Liver (tissue), 3 donors: ENCODE results near the gene GAB2.

Experiments
- EGR1 ChIP-seq, 2 donors: IDR thresholded peaks; 2 replicates each; pipeline ENCODE4 v1.6.1; 2016 to 2018; ENCODE audit warnings: antibody characterized with exemption in 2 of 2, low read depth in 2 of 2
- GABPA ChIP-seq, 2 donors: IDR thresholded peaks in 1 of 2; conservative IDR thresholded peaks in 1 of 2; 2 replicates each; pipeline ENCODE4 v1.6.1; 2016; ENCODE audit warnings: antibody characterized with exemption in 2 of 2, mild to moderate bottlenecking in 1 of 2, moderate library complexity in 1 of 2
- HNF4G ChIP-seq: IDR thresholded peaks from 2 replicates; pipeline ENCODE4 v1.6.1; 2016; ENCODE audit warnings: antibody characterized with exemption
- RAD21 ChIP-seq, 2 donors: IDR thresholded peaks; 2 replicates each; pipeline ENCODE4 v1.6.1; 2016; ENCODE audit warnings: antibody characterized with exemption in 2 of 2, mild to moderate bottlenecking in 2 of 2
- RXRA ChIP-seq, 2 donors: IDR thresholded peaks; 2 replicates each; pipeline ENCODE4 v1.6.1; 2017 to 2018; ENCODE audit warnings: antibody characterized with exemption in 2 of 2, mild to moderate bottlenecking in 1 of 2
- SP1 ChIP-seq: IDR thresholded peaks from 2 replicates; pipeline ENCODE4 v1.6.1; 2018; ENCODE audit warnings: antibody characterized with exemption, mild to moderate bottlenecking
- TAF1 ChIP-seq: conservative IDR thresholded peaks from 2 replicates; pipeline ENCODE4 v1.6.1; 2016; ENCODE audit warnings: antibody characterized with exemption, mild to moderate bottlenecking
- YY1 ChIP-seq: IDR thresholded peaks from 2 replicates; pipeline ENCODE4 v1.6.1; 2016; ENCODE audit warnings: antibody characterized with exemption, mild to moderate bottlenecking
- TF ChIP-seq, protein P1 (sequence below): IDR thresholded peaks from 2 replicates; pipeline ENCODE4 v1.6.1; 2016; ENCODE audit warnings: antibody characterized with exemption
- TF ChIP-seq, protein P2 (sequence below): fragments of 150-350 bp; IDR thresholded peaks from 2 replicates; pipeline ENCODE4 v1.5.1; 2017; ENCODE audit warnings: improper control_type of control experiment, low read depth, low read length; ENCODE audit not compliant: missing input control
- TF ChIP-seq, protein P3 (sequence below): IDR thresholded peaks from 2 replicates; pipeline ENCODE4 v1.6.1; 2016; ENCODE audit warnings: antibody characterized with exemption
- TF ChIP-seq, protein P4 (sequence below): IDR thresholded peaks from 2 replicates; pipeline ENCODE4 v1.6.1; 2016; ENCODE audit warnings: antibody characterized with exemption, mild to moderate bottlenecking
- TF ChIP-seq, protein P5 (sequence below): IDR thresholded peaks from 2 replicates; pipeline ENCODE4 v1.6.1; 2016; ENCODE audit warnings: antibody characterized with exemption
- donor health status: healthy.
- donor health status: healthy.

DNA sequence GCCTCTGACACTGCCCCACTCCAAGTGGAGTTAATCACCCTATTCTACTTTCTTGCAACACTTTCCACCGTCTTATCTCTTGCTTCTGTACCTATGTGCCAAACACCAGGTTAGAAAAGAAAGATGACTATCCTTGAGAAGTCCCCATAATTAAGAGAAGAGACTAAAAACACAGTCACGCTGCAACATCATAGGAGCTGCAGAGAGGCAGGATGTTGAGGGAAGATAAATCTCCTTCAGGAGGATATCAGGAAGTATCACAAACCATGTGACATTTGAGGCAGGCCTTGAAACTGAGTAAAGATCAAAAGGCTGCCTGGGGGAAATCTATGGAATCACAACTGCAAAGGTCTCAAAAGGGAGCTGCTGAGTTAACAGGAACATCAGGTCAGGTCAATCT, 24.8 kb downstream of the GAB2 start:
- TF ChIP-seq, protein P1, sequence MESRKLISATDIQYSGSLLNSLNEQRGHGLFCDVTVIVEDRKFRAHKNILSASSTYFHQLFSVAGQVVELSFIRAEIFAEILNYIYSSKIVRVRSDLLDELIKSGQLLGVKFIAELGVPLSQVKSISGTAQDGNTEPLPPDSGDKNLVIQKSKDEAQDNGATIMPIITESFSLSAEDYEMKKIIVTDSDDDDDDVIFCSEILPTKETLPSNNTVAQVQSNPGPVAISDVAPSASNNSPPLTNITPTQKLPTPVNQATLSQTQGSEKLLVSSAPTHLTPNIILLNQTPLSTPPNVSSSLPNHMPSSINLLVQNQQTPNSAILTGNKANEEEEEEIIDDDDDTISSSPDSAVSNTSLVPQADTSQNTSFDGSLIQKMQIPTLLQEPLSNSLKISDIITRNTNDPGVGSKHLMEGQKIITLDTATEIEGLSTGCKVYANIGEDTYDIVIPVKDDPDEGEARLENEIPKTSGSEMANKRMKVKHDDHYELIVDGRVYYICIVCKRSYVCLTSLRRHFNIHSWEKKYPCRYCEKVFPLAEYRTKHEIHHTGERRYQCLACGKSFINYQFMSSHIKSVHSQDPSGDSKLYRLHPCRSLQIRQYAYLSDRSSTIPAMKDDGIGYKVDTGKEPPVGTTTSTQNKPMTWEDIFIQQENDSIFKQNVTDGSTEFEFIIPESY = no peak
- TF ChIP-seq, protein P2, sequence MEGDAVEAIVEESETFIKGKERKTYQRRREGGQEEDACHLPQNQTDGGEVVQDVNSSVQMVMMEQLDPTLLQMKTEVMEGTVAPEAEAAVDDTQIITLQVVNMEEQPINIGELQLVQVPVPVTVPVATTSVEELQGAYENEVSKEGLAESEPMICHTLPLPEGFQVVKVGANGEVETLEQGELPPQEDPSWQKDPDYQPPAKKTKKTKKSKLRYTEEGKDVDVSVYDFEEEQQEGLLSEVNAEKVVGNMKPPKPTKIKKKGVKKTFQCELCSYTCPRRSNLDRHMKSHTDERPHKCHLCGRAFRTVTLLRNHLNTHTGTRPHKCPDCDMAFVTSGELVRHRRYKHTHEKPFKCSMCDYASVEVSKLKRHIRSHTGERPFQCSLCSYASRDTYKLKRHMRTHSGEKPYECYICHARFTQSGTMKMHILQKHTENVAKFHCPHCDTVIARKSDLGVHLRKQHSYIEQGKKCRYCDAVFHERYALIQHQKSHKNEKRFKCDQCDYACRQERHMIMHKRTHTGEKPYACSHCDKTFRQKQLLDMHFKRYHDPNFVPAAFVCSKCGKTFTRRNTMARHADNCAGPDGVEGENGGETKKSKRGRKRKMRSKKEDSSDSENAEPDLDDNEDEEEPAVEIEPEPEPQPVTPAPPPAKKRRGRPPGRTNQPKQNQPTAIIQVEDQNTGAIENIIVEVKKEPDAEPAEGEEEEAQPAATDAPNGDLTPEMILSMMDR = no peak
- TF ChIP-seq, protein P3, sequence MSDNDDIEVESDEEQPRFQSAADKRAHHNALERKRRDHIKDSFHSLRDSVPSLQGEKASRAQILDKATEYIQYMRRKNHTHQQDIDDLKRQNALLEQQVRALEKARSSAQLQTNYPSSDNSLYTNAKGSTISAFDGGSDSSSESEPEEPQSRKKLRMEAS = no peak
- TF ChIP-seq HNF4G = no peak
- no peak for TF ChIP-seq SP1
- TF ChIP-seq, protein P4, sequence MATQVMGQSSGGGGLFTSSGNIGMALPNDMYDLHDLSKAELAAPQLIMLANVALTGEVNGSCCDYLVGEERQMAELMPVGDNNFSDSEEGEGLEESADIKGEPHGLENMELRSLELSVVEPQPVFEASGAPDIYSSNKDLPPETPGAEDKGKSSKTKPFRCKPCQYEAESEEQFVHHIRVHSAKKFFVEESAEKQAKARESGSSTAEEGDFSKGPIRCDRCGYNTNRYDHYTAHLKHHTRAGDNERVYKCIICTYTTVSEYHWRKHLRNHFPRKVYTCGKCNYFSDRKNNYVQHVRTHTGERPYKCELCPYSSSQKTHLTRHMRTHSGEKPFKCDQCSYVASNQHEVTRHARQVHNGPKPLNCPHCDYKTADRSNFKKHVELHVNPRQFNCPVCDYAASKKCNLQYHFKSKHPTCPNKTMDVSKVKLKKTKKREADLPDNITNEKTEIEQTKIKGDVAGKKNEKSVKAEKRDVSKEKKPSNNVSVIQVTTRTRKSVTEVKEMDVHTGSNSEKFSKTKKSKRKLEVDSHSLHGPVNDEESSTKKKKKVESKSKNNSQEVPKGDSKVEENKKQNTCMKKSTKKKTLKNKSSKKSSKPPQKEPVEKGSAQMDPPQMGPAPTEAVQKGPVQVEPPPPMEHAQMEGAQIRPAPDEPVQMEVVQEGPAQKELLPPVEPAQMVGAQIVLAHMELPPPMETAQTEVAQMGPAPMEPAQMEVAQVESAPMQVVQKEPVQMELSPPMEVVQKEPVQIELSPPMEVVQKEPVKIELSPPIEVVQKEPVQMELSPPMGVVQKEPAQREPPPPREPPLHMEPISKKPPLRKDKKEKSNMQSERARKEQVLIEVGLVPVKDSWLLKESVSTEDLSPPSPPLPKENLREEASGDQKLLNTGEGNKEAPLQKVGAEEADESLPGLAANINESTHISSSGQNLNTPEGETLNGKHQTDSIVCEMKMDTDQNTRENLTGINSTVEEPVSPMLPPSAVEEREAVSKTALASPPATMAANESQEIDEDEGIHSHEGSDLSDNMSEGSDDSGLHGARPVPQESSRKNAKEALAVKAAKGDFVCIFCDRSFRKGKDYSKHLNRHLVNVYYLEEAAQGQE = no peak
- no peak for TF ChIP-seq GABPA (IDR thresholded peaks at IDR 0.05 in 1 of 2, conservative IDR thresholded peaks at IDR 0.05 in 1 of 2)
- no peak for TF ChIP-seq YY1
- no peak for TF ChIP-seq RAD21 (IDR thresholded peaks at IDR 0.05)
- no peak for TF ChIP-seq TAF1
- TF ChIP-seq, protein P5, sequence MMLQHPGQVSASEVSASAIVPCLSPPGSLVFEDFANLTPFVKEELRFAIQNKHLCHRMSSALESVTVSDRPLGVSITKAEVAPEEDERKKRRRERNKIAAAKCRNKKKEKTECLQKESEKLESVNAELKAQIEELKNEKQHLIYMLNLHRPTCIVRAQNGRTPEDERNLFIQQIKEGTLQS = no peak
- no peak for TF ChIP-seq RXRA (IDR thresholded peaks at IDR 0.05)
- no peak for TF ChIP-seq EGR1 (IDR thresholded peaks at IDR 0.05; ENCODE audit: low read depth in 2 of 2)
